Stomach (tissue), 4 donors: ENCODE results near the gene JUN.

ENCODE experiments used
- CTCF ChIP-seq, 7 experiments: fragments of 450-650 bp in 4 of 7; fragments of 200-600 bp in 3 of 7; sonication (generic) in 3 of 7; IDR thresholded peaks; one replicate each; pipeline ENCODE4 v1.5.1; 2016 to 2019; ENCODE audit warnings: antibody characterized with exemption in 7 of 7, control low read depth in 2 of 7, mild to moderate bottlenecking in 1 of 7
- POLR2A ChIP-seq, 4 donors: fragments of 450-650 bp; IDR thresholded peaks; one replicate each; pipeline ENCODE4 v1.6.1; 2016; ENCODE audit warnings: antibody characterized with exemption in 4 of 4, control low read depth in 2 of 4, mild to moderate bottlenecking in 1 of 4, moderate library complexity in 1 of 4

GRCh38 chr1:58749646-58750045 lies 34.2 kb downstream of the JUN start:
- TF ChIP-seq POLR2A (IDR thresholded peaks at IDR 0.05) (no peak), CTCF (IDR thresholded peaks at IDR 0.05) (no peak)
